GM18508 (cell line): ENCODE measurements around the gene CUBN.
"Not testable (repeated sequence)": the region's sequence is repeated elsewhere in the genome, so short reads cannot be mapped to it uniquely, and the experiment has no call there.

Experiments
- ATAC-seq: cut with Tn5 transposase; IDR thresholded peaks from one replicate; pipeline ENCODE4 v1.9.1; 2021; ENCODE audit warnings: moderate number of reproducible peaks; ENCODE audit not compliant: insufficient read depth, unreplicated experiment

The CUBN gene

GRCh38 chr10:17143055-17143690, 13.6 kb upstream of the CUBN start:
- no peak for ATAC-seq

- no peak for ATAC-seq
These were observed 12.1 kb upstream of the CUBN start for GRCh38 chr10:17141504-17142229.

GRCh38 chr10:17140386-17140761, 10.8 kb upstream of the CUBN start:
- no peak for ATAC-seq

- ATAC-seq: no peak
These were observed 8.9 kb upstream of the CUBN start for GRCh38 chr10:17138460-17139042.

- no peak for ATAC-seq
These were observed 5.2 kb upstream of the CUBN start for GRCh38 chr10:17134737-17135260.

GRCh38 chr10:17134282-17134681, 4.7 kb upstream of the CUBN start:
- no peak for ATAC-seq

GRCh38 chr10:17128261-17128660, 1.4 kb downstream of the CUBN start:
- ATAC-seq: no peak

- ATAC-seq: no peak
These were observed 3.3 kb downstream of the CUBN start for GRCh38 chr10:17126327-17126726.

GRCh38 chr10:17125206-17125893, 4.3 kb downstream of the CUBN start:
- ATAC-seq: no peak

GRCh38 chr10:17123961-17124360, 5.7 kb downstream of the CUBN start:
- no peak for ATAC-seq

- ATAC-seq: no peak
These were observed 6.6 kb downstream of the CUBN start for GRCh38 chr10:17122726-17123661.

GRCh38 chr10:17122052-17122451, 7.6 kb downstream of the CUBN start:
- no peak for ATAC-seq

GRCh38 chr10:17120694-17121093, 8.9 kb downstream of the CUBN start:
- no peak for ATAC-seq

- no peak for ATAC-seq
These were observed 9.8 kb downstream of the CUBN start for GRCh38 chr10:17119845-17120244.

GRCh38 chr10:17116193-17116592, 13.4 kb downstream of the CUBN start:
- no peak for ATAC-seq

- ATAC-seq: no peak
These were observed 13.9 kb downstream of the CUBN start for GRCh38 chr10:17115683-17116082.

- ATAC-seq: not testable (repeated sequence)
These were observed 14.7 kb downstream of the CUBN start for GRCh38 chr10:17114878-17115444.

GRCh38 chr10:17113889-17114540, 15.6 kb downstream of the CUBN start:
- no peak for ATAC-seq

- ATAC-seq: no peak
These were observed 16.3 kb downstream of the CUBN start for GRCh38 chr10:17113346-17113745.
